Amniotic stem cell (primary cell): ENCODE data around the gene DSCAML1.

Experiments
- DNase-seq: peaks from one replicate; lab custom pipeline; 2025; lab: John Stamatoyannopoulos, UW

Gene DSCAML1

DNA sequence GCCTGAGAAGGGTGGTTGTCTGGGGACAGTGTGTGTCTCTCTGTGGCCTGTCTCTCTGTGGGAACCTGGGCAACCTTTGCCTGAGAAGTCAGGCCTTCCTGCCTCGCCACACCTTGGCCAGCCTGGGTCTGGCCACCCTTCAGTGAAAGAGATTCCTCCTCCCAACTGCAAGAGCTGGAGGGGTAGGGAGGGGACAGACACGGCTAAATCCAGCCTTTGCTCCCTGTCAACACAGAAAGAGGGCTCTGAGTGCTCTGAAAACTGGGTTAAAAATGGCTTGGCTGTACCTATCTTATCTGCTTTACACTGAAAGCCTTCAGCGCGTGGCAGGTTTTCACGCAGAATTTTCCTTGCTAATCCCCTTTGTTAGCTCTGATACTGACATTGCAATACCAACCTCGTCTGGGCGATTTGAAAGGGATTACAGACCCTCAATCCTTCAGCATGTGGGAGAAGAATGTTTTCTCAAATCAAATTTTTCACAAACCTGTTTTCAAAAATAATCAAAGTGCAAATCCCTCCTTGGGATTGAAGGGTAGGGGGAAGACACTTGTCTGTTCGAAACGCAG, 163.7 kb downstream of the DSCAML1 start:
- DNase-seq, result no peak

DNA sequence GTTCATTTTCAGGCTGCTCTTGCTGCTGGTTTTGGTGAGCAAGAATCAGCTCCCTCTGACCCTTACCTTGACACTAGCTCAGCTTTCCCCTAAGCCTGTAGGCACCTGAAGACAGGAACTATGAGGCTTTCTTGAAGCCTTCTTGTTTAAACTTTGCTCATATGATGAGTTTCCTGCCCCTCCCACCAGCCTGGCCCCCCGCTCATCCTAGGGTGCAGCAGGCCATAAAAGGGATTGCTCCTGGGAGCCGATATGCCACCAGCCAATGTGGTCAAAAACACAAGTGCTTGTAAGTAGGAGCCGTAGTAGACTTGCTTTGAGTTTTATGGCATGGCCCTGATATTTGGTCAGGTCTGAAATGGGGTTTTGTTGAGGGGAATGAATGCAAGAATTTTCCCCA, 164.7 kb downstream of the DSCAML1 start:
- DNase-seq, result no peak

DNA sequence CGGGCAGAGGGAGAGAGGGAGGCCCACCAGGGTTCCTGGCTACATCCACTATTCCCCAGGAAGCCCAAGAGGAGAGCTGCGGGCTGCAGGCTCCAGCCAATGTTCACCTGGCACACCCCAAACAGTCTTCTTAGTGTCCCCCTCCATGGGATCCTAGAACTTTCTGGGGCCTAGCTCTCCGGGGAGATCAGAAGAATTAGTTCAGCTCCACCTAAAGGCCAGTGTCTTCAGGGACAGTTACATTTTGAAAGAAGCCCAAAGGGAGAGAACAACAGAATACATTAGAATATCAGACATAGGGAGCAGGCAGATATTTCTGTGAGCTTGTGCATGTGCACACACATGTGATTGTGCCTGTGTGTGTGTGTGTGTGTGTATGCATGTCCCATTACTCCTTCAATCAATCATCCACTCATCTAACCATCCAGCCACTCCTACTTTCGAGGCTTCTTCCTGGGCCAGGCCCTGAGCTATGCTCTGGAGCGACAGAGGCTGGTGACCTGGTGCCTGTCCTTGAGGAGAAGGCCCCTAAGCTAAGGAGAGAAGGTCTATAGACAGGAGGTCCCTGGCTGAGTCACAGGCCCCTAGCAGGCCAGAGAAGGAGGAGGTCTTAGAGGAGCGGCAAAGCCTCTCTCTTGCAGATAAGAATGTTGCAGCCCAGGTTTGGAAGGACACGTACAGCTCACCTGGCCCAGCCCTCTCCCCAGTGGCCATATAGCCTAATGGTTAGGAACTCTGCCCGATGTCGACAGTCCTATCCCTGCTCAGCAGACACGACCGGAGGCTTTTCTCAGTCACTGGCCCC, 165.5 kb downstream of the DSCAML1 start:
- DNase-seq, result no peak

DNA sequence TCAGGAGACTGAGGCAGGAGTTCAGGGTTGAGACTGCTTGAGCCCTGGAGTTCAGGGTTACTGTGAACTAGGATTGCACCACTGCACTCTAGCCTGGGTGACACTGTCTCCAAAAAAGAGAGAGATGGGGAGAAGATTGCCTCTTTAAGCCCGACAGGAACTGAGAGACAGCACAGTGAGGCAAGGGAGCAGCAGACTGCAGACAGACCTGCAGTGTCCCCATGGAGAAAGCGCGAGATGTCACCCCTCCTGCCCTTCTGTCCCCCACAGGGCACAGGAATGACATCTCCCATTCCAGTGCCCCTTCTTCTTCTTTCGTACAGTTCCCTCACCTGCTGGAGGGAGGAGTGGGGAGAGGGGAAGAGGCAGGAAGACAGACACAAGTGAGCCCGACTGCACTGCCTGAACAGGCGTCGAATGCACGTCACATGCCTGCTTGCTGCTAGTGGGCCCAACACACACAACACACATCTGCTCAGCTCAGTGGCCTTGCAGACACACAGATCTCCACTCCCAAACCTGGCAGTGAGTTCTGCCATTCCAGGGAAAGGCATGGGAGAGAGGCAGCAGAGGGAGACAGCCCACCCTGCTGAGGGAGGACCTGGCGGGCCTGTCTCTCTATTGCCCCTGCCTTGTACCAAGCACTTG, 167.0 kb downstream of the DSCAML1 start:
- DNase-seq, result no peak

DNA sequence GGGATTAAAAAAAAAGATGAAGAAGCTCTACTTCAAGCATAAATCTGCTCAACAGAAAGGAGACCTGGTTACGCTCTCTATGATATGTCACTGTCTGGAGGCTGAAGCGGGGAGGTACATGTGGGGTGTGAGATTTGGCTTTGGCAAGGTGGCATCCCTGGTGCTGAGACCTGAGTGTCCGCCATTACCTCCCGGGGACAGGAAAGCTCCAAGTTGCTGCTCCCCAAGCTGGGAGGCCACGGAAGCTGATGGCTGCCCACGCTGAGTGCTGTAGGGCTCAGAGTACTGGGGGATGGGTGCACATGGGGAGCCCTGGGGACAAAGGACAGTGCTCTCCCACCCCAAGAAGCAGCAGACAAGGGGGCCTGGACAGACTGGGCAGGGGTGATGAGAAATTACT, 167.9 kb downstream of the DSCAML1 start:
- DNase-seq, result no peak

DNA sequence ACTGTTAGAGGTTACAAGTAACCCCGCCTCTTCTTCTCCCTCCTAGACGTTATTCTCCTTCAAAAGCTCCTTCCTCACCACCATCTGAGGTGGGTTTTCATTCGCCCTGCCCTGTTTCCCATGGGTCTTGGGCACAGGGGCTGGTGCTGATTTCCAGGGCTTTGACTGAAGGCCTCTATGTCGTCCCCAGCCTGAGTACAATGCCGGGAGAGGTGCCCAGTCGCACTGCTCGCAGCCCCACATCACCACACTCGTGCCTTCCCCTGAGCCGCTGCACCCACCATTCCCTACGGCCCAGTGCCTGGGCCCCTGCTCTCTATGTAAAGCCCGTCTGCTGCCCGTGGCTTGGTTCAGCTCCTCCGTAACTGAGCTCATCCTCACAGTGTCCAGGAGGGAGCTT, 169.8 kb downstream of the DSCAML1 start:
- no peak for DNase-seq

DNA sequence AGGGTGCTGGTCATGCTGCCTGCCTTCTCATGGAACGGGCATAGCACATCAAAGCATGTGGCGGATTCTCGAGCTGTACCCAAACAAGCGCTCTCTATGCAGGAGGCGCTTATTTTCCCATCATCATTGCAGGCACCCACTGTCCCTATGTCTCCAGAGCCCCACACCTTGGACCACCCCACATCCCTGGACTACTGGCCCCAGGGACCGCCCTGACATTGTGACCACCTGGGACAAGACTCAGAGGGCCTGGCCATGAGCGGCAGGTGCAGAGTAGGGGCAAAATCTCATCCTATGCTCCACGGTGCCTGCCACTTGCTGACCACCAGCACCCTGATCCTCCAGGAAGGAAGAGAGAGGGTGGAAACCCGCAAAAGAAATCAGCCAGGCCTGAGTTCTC, 170.4 kb downstream of the DSCAML1 start:
- no peak for DNase-seq

DNA sequence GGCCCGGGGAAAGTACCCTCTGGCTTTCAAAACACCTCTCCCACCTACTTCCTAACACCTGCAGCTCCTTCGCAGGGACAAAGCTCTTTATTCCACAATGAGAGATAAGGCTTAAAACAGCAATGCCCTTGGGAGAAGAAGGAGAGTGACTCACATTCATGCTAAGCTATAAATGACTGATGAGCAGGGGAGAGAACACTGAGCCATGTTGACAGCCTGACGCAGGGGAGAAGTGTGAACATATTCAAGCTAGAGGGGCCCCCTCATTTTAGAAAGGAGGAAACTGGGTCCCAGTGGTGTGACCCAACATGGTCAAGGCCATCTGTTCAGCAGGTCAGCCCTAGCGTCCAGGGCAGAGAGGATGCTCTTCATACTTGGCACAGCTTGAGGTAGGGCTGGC, 171.8 kb downstream of the DSCAML1 start:
- no peak for DNase-seq

DNA sequence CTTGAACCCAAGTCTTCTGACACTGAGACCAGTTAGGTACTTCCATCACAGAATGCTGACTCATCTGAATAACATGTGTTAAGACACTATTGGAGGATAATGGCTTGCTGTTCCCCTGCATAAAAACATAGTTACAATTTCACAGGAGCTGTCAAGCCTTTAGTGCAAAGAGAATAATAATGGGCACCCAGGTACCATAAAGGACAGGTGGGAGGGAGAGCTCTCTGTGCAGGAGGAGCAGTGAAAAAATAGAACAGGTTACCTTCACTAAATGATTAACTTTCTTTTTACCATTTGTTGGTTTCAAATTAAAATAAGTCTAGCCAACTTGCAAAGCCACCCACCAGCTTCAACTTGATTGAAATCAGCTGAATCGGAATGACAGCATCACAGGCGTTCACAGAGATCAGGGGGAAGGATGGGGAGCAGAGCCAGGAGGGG, 173.2 kb downstream of the DSCAML1 start:
- no peak for DNase-seq

DNA sequence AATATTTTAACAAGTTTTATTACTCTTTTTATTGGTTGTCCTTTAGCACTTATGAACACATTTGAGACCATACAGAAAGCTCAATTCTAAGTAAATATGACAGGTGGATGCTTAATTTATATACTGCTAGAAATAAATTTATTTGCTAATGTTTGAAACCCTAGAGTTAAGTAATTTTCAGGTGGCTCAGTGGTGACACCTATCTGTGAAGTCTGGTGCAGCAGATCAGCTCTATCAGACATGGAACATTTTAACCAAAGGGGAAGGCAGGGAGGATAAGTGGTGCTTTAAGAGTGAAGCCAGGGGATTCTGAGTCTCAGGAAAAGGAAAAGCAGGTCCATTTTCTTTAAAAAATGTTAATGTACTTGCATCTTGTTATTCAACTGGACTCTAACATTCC, 175.8 kb downstream of the DSCAML1 start:
- no peak for DNase-seq

DNA sequence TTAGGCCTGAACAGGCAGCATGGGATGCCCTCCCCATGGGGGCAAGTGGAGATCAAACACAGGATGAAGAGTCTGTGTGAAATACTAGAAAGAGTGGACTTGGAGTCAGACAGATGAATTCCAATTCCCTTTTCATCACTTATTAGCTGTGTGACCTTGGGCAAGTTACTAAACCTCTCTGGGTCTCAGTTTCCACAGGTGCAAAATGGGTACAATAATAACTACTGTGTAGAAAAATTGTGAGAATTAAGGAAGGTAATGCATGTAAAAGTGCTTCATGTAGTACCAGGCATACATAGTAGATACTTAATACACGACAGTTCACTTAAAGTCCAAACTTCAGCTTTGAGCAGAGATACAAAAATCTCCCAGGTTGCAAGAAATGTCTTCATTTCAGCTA, 176.4 kb downstream of the DSCAML1 start:
- no peak for DNase-seq

DNA sequence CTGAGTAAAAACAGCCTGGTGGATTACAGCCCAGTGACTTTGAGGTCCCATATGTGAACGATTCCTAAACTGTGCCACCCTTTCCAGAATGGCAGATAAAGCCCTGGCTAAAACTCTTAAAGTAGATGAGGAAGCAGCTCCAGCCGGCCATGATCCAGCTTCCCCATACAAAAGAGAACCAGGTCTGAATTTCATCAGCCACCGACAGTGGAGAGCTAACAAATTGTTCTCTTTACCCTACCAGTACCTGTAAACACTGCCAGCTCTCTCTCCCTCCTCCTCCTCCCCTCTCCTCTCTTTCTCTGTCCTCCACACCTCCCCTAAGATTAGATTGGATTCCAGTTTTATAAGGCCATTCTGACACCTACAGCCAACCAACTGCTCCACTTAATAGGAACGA, 176.9 kb downstream of the DSCAML1 start:
- no peak for DNase-seq

DNA sequence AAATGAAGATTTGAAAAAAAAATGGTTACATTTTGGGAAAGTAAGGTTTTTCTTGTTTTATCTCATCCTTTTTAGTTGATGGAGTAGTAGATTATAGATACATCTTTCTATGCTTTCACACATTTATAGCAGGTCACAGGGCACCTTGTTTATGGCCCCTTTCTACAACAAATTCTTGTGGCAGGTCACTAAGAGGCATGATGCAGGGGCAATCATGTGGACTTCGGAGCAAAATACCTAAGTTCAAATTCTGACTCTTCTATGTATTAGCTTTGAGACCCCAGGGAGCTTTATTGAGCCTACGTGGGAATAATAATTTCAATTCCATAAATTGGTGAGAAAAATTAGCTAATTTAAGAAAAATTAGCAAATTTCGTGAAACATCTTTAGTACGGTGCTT, 177.4 kb downstream of the DSCAML1 start:
- DNase-seq, result no peak

DNA sequence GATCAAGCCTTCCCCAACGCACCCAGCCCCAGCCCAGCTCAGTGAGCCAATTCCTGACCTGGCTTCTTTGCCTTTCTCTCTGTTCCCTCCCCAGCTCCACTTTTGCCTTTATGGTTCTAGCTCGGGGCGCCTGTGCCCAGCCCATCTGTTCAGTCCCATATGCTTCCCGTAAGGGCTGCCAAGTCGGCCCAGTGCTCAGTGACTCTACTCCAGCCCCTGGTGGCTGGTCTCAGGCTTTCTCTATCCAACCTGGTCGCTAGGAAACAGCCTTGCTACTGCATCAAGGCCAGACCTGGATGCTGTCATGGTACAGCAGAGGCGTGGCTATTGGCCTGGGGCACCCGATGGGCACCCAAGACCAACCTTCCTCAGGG, 178.0 kb downstream of the DSCAML1 start:
- no peak for DNase-seq

DNA sequence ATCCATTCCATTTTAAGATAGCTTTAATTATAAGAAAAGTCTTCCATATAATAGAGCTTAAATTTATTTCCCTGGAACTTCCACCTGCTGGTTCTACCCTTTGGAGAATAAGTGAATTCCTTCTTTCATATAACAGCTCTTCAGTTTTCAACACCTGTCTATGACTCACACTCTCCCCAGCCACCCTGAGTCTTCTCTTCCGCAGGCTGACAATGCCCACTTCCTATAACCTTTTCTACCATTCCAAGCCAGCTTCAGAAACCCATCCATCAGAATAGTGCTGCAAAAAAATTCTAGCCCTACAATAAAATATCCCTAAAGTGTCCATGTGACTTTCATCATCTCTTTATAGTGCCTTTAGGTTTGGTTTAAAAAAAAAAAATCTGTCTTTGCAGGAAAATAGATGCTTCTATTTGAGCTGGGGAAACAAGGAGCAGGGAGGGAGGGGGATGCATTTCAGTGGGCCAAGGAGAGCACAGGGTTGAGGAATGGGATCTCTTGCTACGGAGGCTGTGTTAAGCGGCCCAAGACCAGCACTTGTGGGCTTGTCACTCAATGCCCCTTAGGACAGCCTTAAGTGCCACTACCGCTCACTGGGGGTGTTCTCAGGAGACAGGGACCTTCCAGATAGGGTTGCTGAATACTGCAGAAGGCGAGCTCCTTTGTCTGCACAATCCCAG, 178.6 kb downstream of the DSCAML1 start:
- DNase-seq, result no peak

DNA sequence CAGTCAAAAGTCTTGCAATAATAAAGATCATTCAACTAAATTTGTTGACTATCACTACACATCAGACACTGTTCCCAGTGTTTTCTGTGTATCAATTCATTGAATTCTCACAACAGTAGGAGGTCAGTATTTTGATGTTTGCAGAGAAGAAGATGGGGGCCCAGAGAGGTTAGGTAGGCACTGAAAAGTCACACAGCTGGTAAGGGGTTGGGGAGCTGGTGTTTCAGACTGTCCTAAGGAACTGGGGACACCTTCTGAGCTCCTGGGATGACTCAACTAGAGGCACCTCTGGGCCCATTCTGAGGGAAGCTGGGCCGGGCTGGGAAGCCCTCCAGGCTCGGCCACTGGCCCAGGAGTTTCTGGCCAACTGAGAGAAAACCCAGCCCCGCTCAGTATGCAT, 180.0 kb downstream of the DSCAML1 start:
- DNase-seq, result no peak

DNA sequence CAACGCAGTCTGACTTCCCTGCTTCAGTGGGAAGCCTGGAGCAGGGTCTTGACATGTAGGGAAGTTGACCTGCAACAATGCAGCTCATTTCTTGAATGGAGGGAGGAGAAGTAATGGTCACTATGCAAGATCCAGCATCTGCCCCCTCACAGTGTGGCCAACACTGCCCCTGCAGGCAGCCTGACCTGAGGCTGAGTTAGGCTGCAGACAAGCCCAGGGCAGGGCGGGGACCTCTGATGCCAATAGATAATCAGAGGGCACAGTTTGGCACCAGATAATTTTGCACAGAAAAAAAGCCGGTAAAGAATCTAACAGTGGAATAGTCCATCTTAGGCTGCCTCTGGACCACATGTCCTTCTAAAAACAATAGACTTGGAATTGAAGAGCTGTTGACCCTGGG, 182.3 kb downstream of the DSCAML1 start:
- no peak for DNase-seq

DNA sequence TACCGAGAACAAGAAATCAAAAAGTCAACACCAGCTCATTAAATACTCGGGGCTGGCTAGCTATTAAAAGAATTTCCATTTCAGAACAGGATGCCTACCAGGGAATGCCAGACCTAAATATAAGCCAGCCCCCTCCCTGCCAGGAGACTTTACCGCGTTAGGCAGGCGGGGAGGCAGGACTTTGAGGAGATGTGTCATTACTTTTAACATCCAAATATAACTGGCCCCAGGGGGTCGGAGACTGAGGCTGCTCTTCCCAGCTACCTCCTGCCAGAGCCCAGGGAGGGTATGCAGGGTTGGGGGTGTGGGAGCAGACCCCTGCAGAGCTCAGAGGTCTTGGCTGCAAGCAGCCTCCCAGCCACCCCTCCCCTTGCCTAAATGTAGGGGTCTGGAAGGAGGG, 183.5 kb downstream of the DSCAML1 start:
- DNase-seq, result no peak

DNA sequence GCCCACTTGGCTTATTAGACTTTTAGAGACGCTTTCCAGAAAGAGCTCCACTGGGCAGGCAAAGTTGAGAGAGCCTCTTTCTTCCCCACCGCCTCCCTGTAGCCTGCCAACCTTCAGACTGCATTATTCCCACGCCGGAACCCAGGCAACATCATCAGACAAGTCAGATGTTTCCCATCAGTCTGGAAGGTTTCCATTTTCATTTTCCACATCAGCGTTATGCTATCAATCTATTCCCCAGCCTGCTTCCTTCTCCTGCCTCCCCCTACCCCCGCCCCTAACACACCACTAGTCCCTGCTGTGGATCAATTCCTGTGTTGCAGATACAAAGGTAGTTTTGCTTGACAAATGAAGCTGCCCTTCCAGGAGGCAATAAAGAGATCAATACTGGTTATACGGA, 184.8 kb downstream of the DSCAML1 start:
- DNase-seq, result no peak

DNA sequence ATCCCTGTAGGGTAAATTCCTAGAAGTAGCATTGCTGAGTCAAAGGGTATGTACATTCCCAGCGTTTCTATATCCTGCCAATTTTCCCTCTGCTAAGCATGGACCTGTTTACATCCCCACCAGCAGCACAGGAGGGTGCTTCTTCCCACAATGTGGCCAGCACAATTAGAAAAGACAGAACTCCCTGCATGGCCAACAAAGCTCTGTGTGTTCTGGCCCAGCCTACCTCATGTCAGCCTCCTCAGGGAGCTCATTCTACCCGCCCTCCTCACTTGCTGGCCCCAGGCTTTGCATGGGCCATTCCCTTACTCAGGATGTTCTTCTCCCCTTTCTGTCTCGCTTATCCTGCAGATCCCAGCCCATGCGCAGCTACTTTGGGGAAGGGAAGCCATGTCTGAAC, 186.1 kb downstream of the DSCAML1 start:
- no peak for DNase-seq

DNA sequence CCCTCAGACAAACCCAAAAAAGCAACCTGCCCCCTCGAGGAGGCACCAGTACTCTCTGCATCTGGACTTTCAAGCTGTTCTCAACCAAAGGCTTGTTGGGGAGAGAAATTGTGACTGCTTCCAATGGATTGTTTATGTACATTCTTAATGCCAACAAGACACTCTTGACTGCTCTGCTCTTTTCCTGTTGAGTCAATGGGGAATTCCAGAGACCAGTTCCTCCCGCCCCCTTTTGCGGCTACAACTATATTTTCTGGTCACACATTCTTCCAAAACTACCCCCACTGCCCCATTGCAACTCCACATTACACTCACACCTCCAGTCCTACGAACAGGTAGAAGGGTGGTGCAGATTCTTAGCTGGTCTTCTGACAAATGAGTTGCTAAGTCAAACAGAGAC, 187.0 kb downstream of the DSCAML1 start:
- no peak for DNase-seq

DNA sequence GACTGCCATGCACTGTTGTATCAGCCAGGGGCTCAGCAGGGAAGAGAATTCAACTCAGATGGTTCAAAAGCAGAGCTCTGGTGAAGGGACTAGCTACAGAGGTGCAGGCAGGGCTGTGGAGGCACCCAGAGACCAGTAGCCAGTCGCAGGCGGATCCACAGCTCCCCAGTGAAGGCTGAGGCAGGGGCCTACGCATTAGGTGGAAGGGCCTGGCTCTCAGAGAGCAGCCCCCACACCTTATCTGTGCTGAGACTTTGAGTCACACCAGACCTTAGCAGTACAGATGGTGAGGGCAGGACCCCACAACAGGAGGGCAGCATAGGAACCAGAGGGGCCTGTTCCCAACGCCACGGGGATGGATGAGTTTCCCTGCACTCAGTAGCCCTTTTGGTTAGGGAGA, 189.6 kb downstream of the DSCAML1 start:
- no peak for DNase-seq

DNA sequence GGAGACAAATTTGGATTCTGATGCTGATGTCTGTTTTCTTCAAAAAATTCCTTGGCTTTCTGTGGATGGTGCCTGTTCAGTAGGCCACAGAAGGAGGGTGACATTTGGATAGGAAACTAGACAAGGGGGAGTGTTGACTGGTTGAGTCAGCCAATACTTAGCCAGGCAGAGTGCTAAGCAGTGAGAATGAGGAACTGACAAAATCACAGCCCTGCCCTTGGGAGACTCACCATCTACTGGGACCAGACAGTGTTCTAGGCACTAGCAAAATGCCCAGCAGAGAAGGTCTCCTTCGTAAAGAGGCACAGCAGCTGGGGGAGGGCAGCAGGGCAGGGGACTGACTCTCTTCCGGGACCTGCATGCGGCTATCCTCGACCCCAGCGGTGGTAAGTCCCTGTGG, 190.2 kb downstream of the DSCAML1 start:
- DNase-seq, result no peak
